Neural cell (in vitro differentiated cells): ENCODE measurements around the gene PLEKHN1. TPM values are rescaled to one million over a fixed set of nuclear protein-coding genes. Genes with fewer than 3 reads are reported as not detected.

ENCODE experiments used
- H2AFZ ChIP-seq: fragments of 200-600, 300-800 bp; sonication (generic), shearing (Covaris generic); 2 replicates; pipeline ENCODE4 v1.6.0; 2014; ENCODE audit warnings: low read depth, mild to moderate bottlenecking, antibody characterized with exemption, low read length, moderate library complexity
- H3F3A ChIP-seq: fragments of 200-600 bp; shearing (Covaris generic); 2 replicates; pipeline ENCODE4 v1.6.1; 2016; ENCODE audit warnings: mild to moderate bottlenecking, moderate library complexity, mixed read lengths, antibody characterized with exemption, low read length; ENCODE audit not compliant: insufficient read depth, poor library complexity, severe bottlenecking
- H3K27ac ChIP-seq: fragments of 200-600, 300-800 bp; sonication (generic), shearing (Covaris generic); 2 replicates; pipeline ENCODE4 v1.5.1; 2014; ENCODE audit warnings: mild to moderate bottlenecking, low read length, moderate library complexity
- H3K27me3 ChIP-seq: fragments of 300-800, 200-600 bp; sonication (generic), shearing (Covaris generic); 2 replicates; pipeline ENCODE4 v1.6.0; 2014; ENCODE audit warnings: mild to moderate bottlenecking, low read depth, low read length, moderate library complexity; ENCODE audit not compliant: insufficient read depth
- H3K36me3 ChIP-seq: fragments of 300-800, 200-600 bp; sonication (generic), shearing (Covaris generic); 2 replicates; pipeline ENCODE4 v1.5.1; 2014; ENCODE audit warnings: mild to moderate bottlenecking, antibody characterized with exemption, low read length, moderate library complexity; ENCODE audit not compliant: insufficient read depth
- H3K4me2 ChIP-seq: fragments of 300-800, 200-600 bp; sonication (generic), shearing (Covaris generic); 2 replicates; pipeline ENCODE4 v1.6.0; 2014; ENCODE audit warnings: mild to moderate bottlenecking, low read length
- H3K4me3 ChIP-seq: fragments of 300-800, 200-600 bp; sonication (generic), shearing (Covaris generic); 2 replicates; pipeline ENCODE4 v1.5.1; 2014; ENCODE audit warnings: mild to moderate bottlenecking, low read length, moderate library complexity
- H3K79me2 ChIP-seq: fragments of 200-600 bp; shearing (Covaris generic); replicated peaks from 2 replicates; pipeline ENCODE4 v1.6.0; 2014; ENCODE audit warnings: mild to moderate bottlenecking, low read length, moderate library complexity; ENCODE audit not compliant: insufficient read depth
- H3K9ac ChIP-seq: fragments of 300-800, 200-600 bp; sonication (generic), shearing (Covaris generic); 2 replicates; pipeline ENCODE4 v1.6.1; 2016; ENCODE audit warnings: mild to moderate bottlenecking, low read length, mixed read lengths
- H3K9me2 ChIP-seq: fragments of 200-600 bp; shearing (Covaris generic); 2 replicates; pipeline ENCODE4 v1.6.1; 2016; ENCODE audit warnings: mild to moderate bottlenecking, low read length, mixed read lengths; ENCODE audit not compliant: insufficient read depth
- H3K9me3 ChIP-seq: fragments of 200-600, 300-800 bp; sonication (generic), shearing (Covaris generic); 2 replicates; pipeline ENCODE4 v1.6.1; 2016; ENCODE audit warnings: mild to moderate bottlenecking, mixed run types, low read length, moderate library complexity, mixed read lengths
- H4K20me1 ChIP-seq: fragments of 200-600 bp; shearing (Covaris generic); 2 replicates; pipeline ENCODE4 v1.6.1; 2016; ENCODE audit warnings: mild to moderate bottlenecking, mixed run types; ENCODE audit not compliant: insufficient read depth
- CTCF ChIP-seq: fragments of 450-650 bp; IDR thresholded peaks from 2 replicates; pipeline ENCODE4 v1.5.1; 2014; ENCODE audit warnings: antibody characterized with exemption, mild to moderate bottlenecking, moderate library complexity; ENCODE audit not compliant: poor library complexity, severe bottlenecking
- EP300 ChIP-seq: fragments of 450-650 bp; conservative IDR thresholded peaks from 2 replicates; pipeline ENCODE4 v1.6.1; 2014; ENCODE audit warnings: antibody characterized with exemption, mild to moderate bottlenecking, moderate library complexity; ENCODE audit not compliant: poor library complexity, severe bottlenecking
- EZH2 ChIP-seq: fragments of 200-600, 300-800 bp; shearing (Covaris generic), sonication (generic); IDR thresholded peaks from 2 replicates; pipeline ENCODE4 v1.6.1; 2014; ENCODE audit warnings: antibody characterized with exemption, low read length, borderline replicate concordance, mild to moderate bottlenecking; ENCODE audit not compliant: insufficient read depth, poor library complexity, severe bottlenecking
- MXI1 ChIP-seq: fragments of 450-650 bp; conservative IDR thresholded peaks from 2 replicates; pipeline ENCODE4 v1.6.1; 2014; ENCODE audit warnings: antibody characterized with exemption, mild to moderate bottlenecking; ENCODE audit not compliant: poor library complexity, severe bottlenecking
- POLR2AphosphoS5 ChIP-seq: IDR thresholded peaks from 2 replicates; pipeline ENCODE4 v1.6.1; 2012
- RAD21 ChIP-seq: fragments of 450-650 bp; conservative IDR thresholded peaks from 2 replicates; pipeline ENCODE4 v1.6.1; 2014; ENCODE audit warnings: antibody characterized with exemption, mild to moderate bottlenecking, moderate library complexity
- REST ChIP-seq: IDR thresholded peaks from 2 replicates; pipeline ENCODE4 v1.6.1; 2012; ENCODE audit warnings: borderline replicate concordance
- SMC3 ChIP-seq: fragments of 450-650 bp; conservative IDR thresholded peaks from 2 replicates; pipeline ENCODE4 v1.6.1; 2014; ENCODE audit warnings: antibody characterized with exemption, mild to moderate bottlenecking, moderate library complexity; ENCODE audit not compliant: poor library complexity
- TAF1 ChIP-seq: IDR thresholded peaks from 2 replicates; pipeline ENCODE4 v1.6.1; 2012; ENCODE audit warnings: low read depth
- polyA plus RNA-seq: library from polyadenylated mRNA; depleted of rRNA; stranded (reverse); fragments of >200 nt; gene quantifications from 2 replicates; pipeline ENCODE4 v1.2.3, GENCODE V29; 2014

The PLEKHN1 gene
- polyA plus RNA-seq, 1 donor from 2014 or later, result 1.1 TPM

GRCh38 chr1:953524-954320 is 12.6 kb upstream of the PLEKHN1 start:
- no peak overlapping the region for H3K27ac ChIP-seq
- no peak overlapping the region for H2AFZ ChIP-seq
- H3K4me2 ChIP-seq, result no peak overlapping the region
- H3F3A ChIP-seq, result no peaks in the 10 kb centered on the region
- no peaks in the 10 kb centered on the region for H3K9me3 ChIP-seq
- H3K9me2 ChIP-seq, result no peaks in the 10 kb centered on the region
- H3K36me3 ChIP-seq, result peaks cover 4% of the 10 kb centered on the region
- no peaks in the 10 kb centered on the region for H3K27me3 ChIP-seq
- no peaks in the 10 kb centered on the region for H4K20me1 ChIP-seq
- H3K9ac ChIP-seq, result no peak overlapping the region
- no peak for TF ChIP-seq TAF1
- no peak for TF ChIP-seq CTCF
- TF ChIP-seq SMC3, result no peak
- no peak for TF ChIP-seq EP300
- TF ChIP-seq EZH2, result no peak
- TF ChIP-seq POLR2AphosphoS5, result no peak
- no peak for TF ChIP-seq MXI1
- no peak for TF ChIP-seq RAD21
- TF ChIP-seq REST, result no peak
- H3K79me2 ChIP-seq, result peaks cover 4% of the 10 kb centered on the region
- no peak overlapping the region for H3K4me3 ChIP-seq

- Histone ChIP-seq H3K4me2 (no peak overlapping the region), H3K36me3 (peaks cover 4% of the 10 kb centered on the region), H3K9me3 (no peaks in the 10 kb centered on the region), H4K20me1 (no peaks in the 10 kb centered on the region), H3K4me3 (no peak overlapping the region), H3K9me2 (no peaks in the 10 kb centered on the region), H3K27ac (no peak overlapping the region), H3K9ac (no peak overlapping the region), H2AFZ (no peak overlapping the region), H3K27me3 (no peaks in the 10 kb centered on the region), H3K79me2 (peaks cover 7% of the 10 kb centered on the region), H3F3A (no peaks in the 10 kb centered on the region)
- TF ChIP-seq SMC3 (no peak), EZH2 (no peak)
Observed at GRCh38 chr1:954927-955326, 11.4 kb upstream of the PLEKHN1 start.
